Lower leg skin (tissue), 4 donors: ENCODE results near the gene ARHGEF12. TPM values are rescaled to one million over a fixed set of nuclear protein-coding genes. Genes with fewer than 3 reads are reported as not detected.
A peak's percentile ranks its signal among the peaks of the same experiment; 100 is the strongest.

Source experiments
- DNase-seq, 2 donors: peaks; one replicate each; pipeline ENCODE4 v3.0.0-alpha.2; 2019; ENCODE audit warnings: low spot score in 2 of 2
- H3K4me3 ChIP-seq: fragments of 200-600 bp; sonication (generic); 2 replicates; pipeline ENCODE4 v1.5.1; 2017; ENCODE audit warnings: mild to moderate bottlenecking, low read depth; ENCODE audit not compliant: poor library complexity, severe bottlenecking
- POLR2A ChIP-seq, 2 donors: fragments of 450-650 bp; IDR thresholded peaks; one replicate each; pipeline ENCODE4 v1.6.1; 2016 to 2017; ENCODE audit warnings: antibody characterized with exemption in 2 of 2, mild to moderate bottlenecking in 1 of 2, moderate library complexity in 1 of 2
- WGBS, 2 donors: methylation state at CpG; one replicate each; pipeline ENCODE4 v1.1.5; 2018; 5-methylcytosine and 5-hydroxymethylcytosine counted together
- intact Hi-C: fragments of 100-400 bp; cut with DNase I; formaldehyde crosslinking; loops from one replicate; pipeline ENCODE4 v1.15.0; 2023; ENCODE audit warnings: low total_unique reads
- total RNA-seq, 4 donors: library from RNA; depleted of rRNA; stranded (reverse); fragments of >200 nt; gene quantifications; one replicate each; pipeline ENCODE4 v1.1.0, GENCODE V29; 2016
- TF ChIP-seq, protein P1 (sequence below), 3 donors: fragments of 450-650 bp; IDR thresholded peaks; one replicate each; pipeline ENCODE4 v1.5.1; 2016; ENCODE audit warnings: antibody characterized with exemption in 3 of 3, mild to moderate bottlenecking in 3 of 3, moderate library complexity in 2 of 3

Gene ARHGEF12
- total RNA-seq, 4 donors from 2014 or later = 124 to 153 (median 132) TPM

DNA sequence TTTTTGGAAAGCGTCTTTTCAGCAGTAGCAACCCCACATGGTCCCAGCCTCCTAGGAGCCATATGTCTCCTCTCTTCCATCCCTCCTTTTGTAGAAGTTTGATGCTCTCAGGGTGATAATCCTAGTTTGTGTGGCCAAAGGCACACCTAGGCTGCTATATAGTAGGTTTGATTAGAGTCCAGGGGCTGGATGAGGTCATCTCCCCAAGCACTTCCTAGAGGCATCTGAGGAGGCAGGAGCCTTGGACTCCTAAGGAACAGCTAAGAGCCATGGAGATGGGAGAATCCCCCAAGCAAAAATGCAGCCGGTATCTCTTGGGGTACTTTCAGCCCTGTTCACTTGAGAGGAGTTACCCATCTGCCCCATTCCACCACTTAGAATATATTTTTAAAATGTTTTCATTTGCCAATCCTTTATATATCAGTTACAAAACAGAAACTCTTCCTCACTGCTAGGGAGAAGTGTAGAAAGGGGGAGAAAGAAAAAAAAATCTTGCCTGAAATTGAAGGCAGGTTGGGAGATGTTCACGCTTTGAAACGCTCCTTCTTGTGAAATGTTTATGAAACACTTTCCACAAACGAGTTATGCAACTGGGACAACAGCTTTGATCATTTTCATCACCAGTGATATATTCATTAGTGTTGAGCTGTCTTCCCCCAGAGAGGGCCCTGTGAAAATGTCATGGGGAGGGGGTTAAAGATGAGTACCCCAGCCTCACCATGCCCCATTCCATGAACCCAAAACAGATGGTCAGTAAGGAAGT lies 43.0 kb upstream of the ARHGEF12 start:
- intact Hi-C loops = no loop called here
- DNase-seq = no peak
- TF ChIP-seq, protein P1, sequence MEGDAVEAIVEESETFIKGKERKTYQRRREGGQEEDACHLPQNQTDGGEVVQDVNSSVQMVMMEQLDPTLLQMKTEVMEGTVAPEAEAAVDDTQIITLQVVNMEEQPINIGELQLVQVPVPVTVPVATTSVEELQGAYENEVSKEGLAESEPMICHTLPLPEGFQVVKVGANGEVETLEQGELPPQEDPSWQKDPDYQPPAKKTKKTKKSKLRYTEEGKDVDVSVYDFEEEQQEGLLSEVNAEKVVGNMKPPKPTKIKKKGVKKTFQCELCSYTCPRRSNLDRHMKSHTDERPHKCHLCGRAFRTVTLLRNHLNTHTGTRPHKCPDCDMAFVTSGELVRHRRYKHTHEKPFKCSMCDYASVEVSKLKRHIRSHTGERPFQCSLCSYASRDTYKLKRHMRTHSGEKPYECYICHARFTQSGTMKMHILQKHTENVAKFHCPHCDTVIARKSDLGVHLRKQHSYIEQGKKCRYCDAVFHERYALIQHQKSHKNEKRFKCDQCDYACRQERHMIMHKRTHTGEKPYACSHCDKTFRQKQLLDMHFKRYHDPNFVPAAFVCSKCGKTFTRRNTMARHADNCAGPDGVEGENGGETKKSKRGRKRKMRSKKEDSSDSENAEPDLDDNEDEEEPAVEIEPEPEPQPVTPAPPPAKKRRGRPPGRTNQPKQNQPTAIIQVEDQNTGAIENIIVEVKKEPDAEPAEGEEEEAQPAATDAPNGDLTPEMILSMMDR (IDR thresholded peaks at IDR 0.05) = no peak
- no peak for TF ChIP-seq POLR2A (IDR thresholded peaks at IDR 0.05)
- 45 to 53% methylated on average over 5 of the region's 5 CpGs for WGBS, 2 donors
- H3K4me3 ChIP-seq = no peak overlapping the region

DNA sequence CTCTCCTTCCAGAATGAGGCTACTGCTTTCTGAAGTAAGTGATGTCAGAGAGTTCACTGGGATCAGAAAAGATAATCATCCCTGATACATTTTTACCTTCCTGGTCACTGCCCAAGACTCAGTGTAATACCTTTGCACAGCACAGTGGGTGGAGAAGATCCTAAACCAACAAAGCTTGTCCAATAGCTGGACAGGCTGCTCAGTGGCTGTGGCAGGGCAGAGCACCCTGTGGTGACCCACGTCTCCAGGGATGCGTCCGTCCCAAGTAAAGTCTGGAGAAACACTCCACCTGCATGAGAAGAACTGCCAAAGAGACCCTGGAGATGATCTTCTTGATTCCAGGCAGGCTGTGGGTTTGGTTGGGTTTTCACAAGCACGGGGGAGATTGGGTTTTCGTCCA lies 42.1 kb upstream of the ARHGEF12 start:
- intact Hi-C loops = no loop called here
- TF ChIP-seq, protein P1 (IDR thresholded peaks at IDR 0.05) = no peak
- TF ChIP-seq POLR2A (IDR thresholded peaks at IDR 0.05) = no peak
- DNase-seq = no peak
- no peak overlapping the region for H3K4me3 ChIP-seq
- 40 to 47% methylated on average over 5 of the region's 5 CpGs for WGBS, 2 donors

DNA sequence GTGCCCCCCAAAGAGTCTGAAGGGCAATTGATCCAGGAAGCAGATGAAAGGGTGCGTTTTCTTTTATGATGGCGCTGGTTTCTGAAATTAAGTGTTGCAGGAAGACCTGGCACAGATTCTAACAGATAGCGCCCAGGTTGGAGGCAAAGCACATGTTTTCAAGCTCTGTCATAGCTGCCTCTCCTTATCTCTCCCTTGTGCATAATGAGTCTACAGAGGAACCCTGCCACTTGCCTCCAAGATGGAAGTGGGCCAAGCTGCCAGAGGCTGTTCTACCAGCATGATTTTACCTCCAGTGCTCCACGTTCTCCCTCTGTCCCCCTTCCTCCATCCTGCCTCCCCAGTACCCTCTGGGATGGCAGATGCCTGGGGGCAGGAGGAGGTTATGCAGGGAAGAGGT lies 41.1 kb upstream of the ARHGEF12 start:
- no peak overlapping the region for H3K4me3 ChIP-seq
- 24 to 45% methylated on average over 4 of the region's 4 CpGs for WGBS, 2 donors
- TF ChIP-seq POLR2A (IDR thresholded peaks at IDR 0.05) = no peak
- TF ChIP-seq, protein P1 (IDR thresholded peaks at IDR 0.05) = no peak
- DNase-seq = peak in 1 of 2 donors; percentile 67
- intact Hi-C loops = no loop called here

DNA sequence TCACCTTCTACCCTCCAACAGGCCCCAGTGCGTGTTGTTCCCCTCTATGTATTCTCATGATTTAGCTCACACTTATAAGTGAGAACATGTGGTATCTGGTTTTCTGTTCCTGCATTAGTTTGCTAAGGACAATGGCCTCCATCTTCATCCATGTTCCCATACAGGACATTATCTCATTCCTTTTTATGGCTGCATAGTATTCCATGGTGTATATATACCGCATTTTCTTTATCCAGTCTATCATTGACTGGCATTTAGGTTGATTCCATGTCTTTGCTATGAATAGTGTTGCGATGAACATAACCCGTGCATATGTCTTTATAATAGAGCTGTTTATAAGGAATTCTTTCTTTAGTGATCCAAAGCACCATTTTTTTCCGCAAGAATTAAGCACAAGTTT lies 39.7 kb upstream of the ARHGEF12 start:
- WGBS, 2 donors = 93 to 98% methylated on average over 5 of the region's 5 CpGs
- no peak for DNase-seq
- intact Hi-C loops = no loop called here

DNA sequence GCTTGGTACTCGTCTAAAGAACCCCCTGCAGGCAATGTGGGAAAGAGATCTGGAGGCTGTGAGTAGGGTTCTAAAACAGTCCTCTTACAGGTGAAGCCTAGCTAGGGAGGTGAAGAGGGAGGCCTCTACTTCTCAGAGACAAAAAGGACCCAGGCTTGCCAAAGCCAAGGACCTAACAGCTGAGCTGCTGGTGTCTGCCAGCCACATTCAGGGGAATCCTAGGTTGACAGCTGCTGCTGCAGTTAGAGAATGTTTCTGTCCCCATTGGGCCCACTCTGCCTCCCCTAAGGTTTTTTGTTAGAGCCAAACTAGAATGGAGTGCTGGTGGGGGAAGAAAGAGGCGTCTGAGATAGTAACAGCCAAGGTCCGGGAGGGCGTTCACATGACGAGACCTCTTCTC lies 37.8 kb upstream of the ARHGEF12 start:
- no peak for TF ChIP-seq POLR2A (IDR thresholded peaks at IDR 0.05)
- TF ChIP-seq, protein P1 (IDR thresholded peaks at IDR 0.05) = no peak
- DNase-seq = peak in 1 of 2 donors; percentile 43
- WGBS, 2 donors = 80 to 84% methylated on average over 5 of the region's 5 CpGs
- intact Hi-C loops = loop anchor here (2.0 kb wide), 1 partner anchor 64 kb away; no protein-coding TSS in a partner anchor
- no peak overlapping the region for H3K4me3 ChIP-seq

More for the DNA sequence above, 39.7 kb upstream of the ARHGEF12 start:
- no peak overlapping the region for H3K4me3 ChIP-seq
- TF ChIP-seq, protein P1 (IDR thresholded peaks at IDR 0.05) = no peak
- no peak for TF ChIP-seq POLR2A (IDR thresholded peaks at IDR 0.05)
